Ovary (tissue), 3 donors: ENCODE measurements around the gene SOX5.

Experiments
- CTCF ChIP-seq, 3 donors: fragments of 450-650 bp in 2 of 3; fragments of 200-600 bp in 1 of 3; IDR thresholded peaks; one replicate each; pipeline versions ENCODE4 v1.5.1 to v1.8.0; 2016 to 2022; ENCODE audit warnings: antibody characterized with exemption in 3 of 3, mild to moderate bottlenecking in 1 of 3
- EP300 ChIP-seq: sonication (generic); formaldehyde crosslinking; IDR thresholded peaks from one replicate; pipeline ENCODE4 v1.6.1; 2017; ENCODE audit warnings: antibody characterized with exemption
- POLR2A ChIP-seq: fragments of 450-650 bp; IDR thresholded peaks from one replicate; pipeline ENCODE4 v1.6.1; 2017; ENCODE audit warnings: antibody characterized with exemption, mild to moderate bottlenecking, moderate library complexity
- donor health status: DM: no; HTN: no; CAD: no.

- TF ChIP-seq CTCF (IDR thresholded peaks at IDR 0.05) (no peak), EP300 (no peak), POLR2A (no peak)
These were observed 318.9 kb downstream of the SOX5 start for GRCh38 chr12:23630524-23630923.
